HepG2 (cell line): ENCODE data around the gene SFMBT1. TPM values are rescaled to one million over a fixed set of nuclear protein-coding genes. Genes with fewer than 3 reads are reported as not detected.

Experiments used
- ATAC-seq: fragments of 200-7000 bp; cut with Tn5 transposase; 3 replicates; pipeline ENCODE4 v1.9.1; 2020; ENCODE audit warnings: mild to moderate bottlenecking, moderate library complexity
- BruUV-seq: library from RNA; stranded (reverse); fragments of 400-500 nt; replicated peaks from 2 replicates; lab custom pipeline; 2021; lab: Mats Ljungman, UMichigan
- CTCF ChIA-PET: fragments of 300-600 bp; formaldehyde crosslinking; extraction: SDS; loops from one replicate; lab custom pipeline; 2021; ENCODE audit warnings: low total read pairs, inconsistent platforms, low intra/inter-chr PET ratio; lab: Yijun Ruan, JAX
- POLR2A ChIA-PET: fragments of 350-600 bp; sonication (Branson Sonifier 250); formaldehyde crosslinking; loops from one replicate; lab custom pipeline; 2020; ENCODE audit warnings: antibody characterized with exemption, inconsistent platforms; lab: Yijun Ruan, JAX
- DNase-seq: peaks from one replicate; pipeline ENCODE4 v3.0.0-alpha.2; 2015; ENCODE audit warnings: low spot score
- FAIRE-seq: peaks from 3 replicates; lab custom pipeline; 2011; peaks lifted over from hg19 to GRCh38; lab: Jason Lieb, UNC
- H2AFZ ChIP-seq: one replicate; pipeline ENCODE4 v1.6.1; 2011; ENCODE audit warnings: low read length, inconsistent platforms
- H3K27ac ChIP-seq: fragments of 300-600 bp; 3 replicates; pipeline ENCODE4 v1.8.0; 2011; ENCODE audit warnings: mixed run types, mild to moderate bottlenecking, mixed read lengths, low read length, inconsistent platforms; ENCODE audit not compliant: insufficient read depth; ENCODE audit errors: extremely low read length
- H3K27me3 ChIP-seq, 2 experiments: fragments of 200-600 bp in 1 of 2; 2 replicates in 1 of 2; 3 replicates in 1 of 2; pipeline versions ENCODE4 v1.6.0 to v1.8.0; 2011; ENCODE audit warnings: low read length in 2 of 2, mild to moderate bottlenecking in 2 of 2, moderate library complexity in 2 of 2, inconsistent platforms in 1 of 2; ENCODE audit not compliant: insufficient read depth in 2 of 2, control insufficient read depth in 1 of 2
- H3K36me3 ChIP-seq, 2 experiments: fragments of 200-600 bp in 1 of 2; replicated peaks in 1 of 2; 2 replicates in 1 of 2; 3 replicates in 1 of 2; pipeline versions ENCODE4 v1.5.1 to v1.8.0; 2011; ENCODE audit warnings: low read length in 2 of 2, inconsistent platforms in 1 of 2; ENCODE audit not compliant: insufficient read depth in 2 of 2, control insufficient read depth in 1 of 2
- H3K4me1 ChIP-seq: 2 replicates; pipeline ENCODE4 v1.5.1; 2012; ENCODE audit warnings: low read length, inconsistent platforms; ENCODE audit not compliant: insufficient read depth
- H3K4me2 ChIP-seq: 2 replicates; pipeline ENCODE4 v1.6.0; 2011; ENCODE audit warnings: low read depth, low read length, inconsistent platforms
- H3K4me3 ChIP-seq, 3 experiments: fragments of 200-600 bp in 1 of 3; sonication (generic), shearing (Covaris generic) in 1 of 3; replicated peaks in 1 of 3; 2 replicates each; pipeline ENCODE4 v1.5.1; 2011 to 2016; ENCODE audit warnings: low read length in 3 of 3, inconsistent platforms in 2 of 3, low read depth in 2 of 3, mild to moderate bottlenecking in 2 of 3, control low read depth in 1 of 3, mixed read lengths in 1 of 3; ENCODE audit not compliant: insufficient read depth in 1 of 3
- H3K79me2 ChIP-seq: one replicate; pipeline ENCODE4 v1.6.1; 2011; ENCODE audit warnings: low read length, inconsistent platforms; ENCODE audit not compliant: insufficient read depth
- H3K9ac ChIP-seq: 2 replicates; pipeline ENCODE4 v1.6.0; 2011; ENCODE audit warnings: mild to moderate bottlenecking, low read depth, low read length, inconsistent platforms; ENCODE audit not compliant: insufficient read depth
- H3K9me3 ChIP-seq: 2 replicates; pipeline ENCODE4 v1.5.1; 2012; ENCODE audit warnings: mild to moderate bottlenecking, low read length
- H4K20me1 ChIP-seq: 2 replicates; pipeline ENCODE4 v1.6.0; 2011; ENCODE audit warnings: inconsistent platforms, mild to moderate bottlenecking, low read length, moderate library complexity; ENCODE audit not compliant: insufficient read depth
- ATRX ChIP-seq: sonication (generic); formaldehyde crosslinking; IDR thresholded peaks from 2 replicates; pipeline ENCODE4 v1.4.0; 2020; ENCODE audit warnings: missing genetic modification reagents, borderline replicate concordance
- ZBTB40 ChIP-seq, 2 experiments: fragments of 450-650 bp in 1 of 2; sonication (generic) in 1 of 2; formaldehyde crosslinking in 1 of 2; IDR thresholded peaks; 2 replicates each; pipeline versions ENCODE4 v1.6.1 to v1.8.0; 2016 to 2022; ENCODE audit warnings: antibody characterized with exemption in 1 of 2, mild to moderate bottlenecking in 1 of 2, missing genetic modification reagents in 1 of 2
- ZKSCAN5 ChIP-seq: sonication (generic); formaldehyde crosslinking; IDR thresholded peaks from 2 replicates; pipeline ENCODE4 v1.5.1; 2020; ENCODE audit warnings: mild to moderate bottlenecking, missing genetic modification reagents
- ZNF280B ChIP-seq: sonication (generic); formaldehyde crosslinking; IDR thresholded peaks from 2 replicates; pipeline ENCODE4 v1.5.0; 2020; ENCODE audit warnings: missing genetic modification reagents, mild to moderate bottlenecking, borderline replicate concordance
- ZNF333 ChIP-seq: sonication (generic); formaldehyde crosslinking; IDR thresholded peaks from 2 replicates; pipeline ENCODE4 v1.4.0; 2020; ENCODE audit warnings: mild to moderate bottlenecking, missing genetic modification reagents, borderline replicate concordance
- WGBS: methylation state at CpG from one replicate; pipeline ENCODE4 v1.1.6; 2017; ENCODE audit warnings: low lambda C conversion rate; 5-methylcytosine and 5-hydroxymethylcytosine counted together
- in situ Hi-C: cut with HindIII; loops from 2 replicates; pipeline ENCODE4 v1.10.0; 2017; ENCODE audit warnings: low pct_unique_long_range_greater_than_20kb; ENCODE audit not compliant: extremely low pct_ligation_motif_present
- intact Hi-C: fragments of 100-400 bp; cut with micrococcal nuclease; formaldehyde crosslinking; loops from one replicate; pipeline ENCODE4 v1.10.0; 2022; ENCODE audit not compliant: unreplicated experiment
- polyA plus RNA-seq, 8 experiments: library from polyadenylated mRNA; depleted of rRNA in 3 of 8; stranded (reverse) in 7 of 8; unstranded in 1 of 8; fragments of >200 nt; fragmentation: Illumina TruSeq in 4 of 8; extraction: Trizol in 4 of 8; gene quantifications; 2 replicates each; pipeline versions ENCODE4 v1.2.1 to v1.2.3, GENCODE V29; 2011 to 2016; ENCODE audit warnings: low read depth in 4 of 8, missing spikeins in 1 of 8, mixed read lengths in 1 of 8; ENCODE audit not compliant: insufficient read depth in 1 of 8
- total RNA-seq, 5 experiments: library from RNA; depleted of rRNA; stranded (reverse); fragments of >200 nt; fragmentation: Illumina TruSeq; extraction: Trizol; gene quantifications; 2 replicates each; pipeline ENCODE4 v1.2.3, GENCODE V29; 2016; ENCODE audit warnings: low read depth in 1 of 5

The SFMBT1 gene
- total and polyA plus RNA-seq, 2 of the 13 experiments (the other 11 are each of a cell fraction or from before 2014, with no cell fraction given) = 3.8 to 12.8 TPM

- TF ChIP-seq ATRX (CRISPR knock-in tag) = no peak
- TF ChIP-seq ZBTB40 (IDR thresholded peaks at IDR 0.05) = no peak
- TF ChIP-seq ZBTB40 (CRISPR knock-in tag; IDR thresholded peaks at IDR 0.05) = no peak
- no peak for TF ChIP-seq ZNF333 (CRISPR knock-in tag)
Observed at GRCh38 chr3:52866427-52866826, 179.4 kb downstream of the SFMBT1 start (continued).

- POLR2A ChIA-PET = no interaction called here
- H3K27me3 ChIP-seq = no peaks in the 10 kb centered on the region
- TF ChIP-seq ZKSCAN5 (no peak), ZNF280B (CRISPR knock-in tag) (0 out of 2 replicates have a peak, but pooled peaks have one; percentile 13)
- TF ChIP-seq, all 625 proteins: peak for 1
- Histone ChIP-seq H3K4me3 (no peak overlapping the region), H3K36me3 (no peaks in the 10 kb centered on the region), H3K9ac (no peak overlapping the region), H3K27ac (no peak overlapping the region), H4K20me1 (no peaks in the 10 kb centered on the region), H3K4me1 (peaks cover 15% of the 10 kb centered on the region), H3K79me2 (no peaks in the 10 kb centered on the region), H3K9me3 (no peaks in the 10 kb centered on the region), H3K4me2 (no peak overlapping the region), H2AFZ (no peak overlapping the region)
- FAIRE-seq (no peak), DNase-seq (no peak), ATAC-seq (no peak)
- intact Hi-C loops = no loop called here
- in situ Hi-C loops = no loop called here
- 96% methylated on average over 10 of the region's 13 CpGs for WGBS
- BruUV-seq = no TSS peak
- CTCF ChIA-PET = no interaction called here
Observed at GRCh38 chr3:52865994-52866393, 179.9 kb downstream of the SFMBT1 start.
